ENCODE results near the gene BRPF1.

GRCh38 chr3:9782770-9783169 is 51.2 kb downstream of the BRPF1 start:
- TF ChIP-seq CTCF (IDR thresholded peaks at IDR 0.05) (peak; percentile 25), EZH2phosphoT487 (IDR thresholded peaks at IDR 0.05) (no peak)
